GM19452 (cell line): Measurements from ENCODE around the gene NEUROG2.

Experiments
- ATAC-seq: cut with Tn5 transposase; IDR thresholded peaks from one replicate; pipeline ENCODE4 v1.9.1; 2021; ENCODE audit not compliant: unreplicated experiment

Gene NEUROG2

DNA sequence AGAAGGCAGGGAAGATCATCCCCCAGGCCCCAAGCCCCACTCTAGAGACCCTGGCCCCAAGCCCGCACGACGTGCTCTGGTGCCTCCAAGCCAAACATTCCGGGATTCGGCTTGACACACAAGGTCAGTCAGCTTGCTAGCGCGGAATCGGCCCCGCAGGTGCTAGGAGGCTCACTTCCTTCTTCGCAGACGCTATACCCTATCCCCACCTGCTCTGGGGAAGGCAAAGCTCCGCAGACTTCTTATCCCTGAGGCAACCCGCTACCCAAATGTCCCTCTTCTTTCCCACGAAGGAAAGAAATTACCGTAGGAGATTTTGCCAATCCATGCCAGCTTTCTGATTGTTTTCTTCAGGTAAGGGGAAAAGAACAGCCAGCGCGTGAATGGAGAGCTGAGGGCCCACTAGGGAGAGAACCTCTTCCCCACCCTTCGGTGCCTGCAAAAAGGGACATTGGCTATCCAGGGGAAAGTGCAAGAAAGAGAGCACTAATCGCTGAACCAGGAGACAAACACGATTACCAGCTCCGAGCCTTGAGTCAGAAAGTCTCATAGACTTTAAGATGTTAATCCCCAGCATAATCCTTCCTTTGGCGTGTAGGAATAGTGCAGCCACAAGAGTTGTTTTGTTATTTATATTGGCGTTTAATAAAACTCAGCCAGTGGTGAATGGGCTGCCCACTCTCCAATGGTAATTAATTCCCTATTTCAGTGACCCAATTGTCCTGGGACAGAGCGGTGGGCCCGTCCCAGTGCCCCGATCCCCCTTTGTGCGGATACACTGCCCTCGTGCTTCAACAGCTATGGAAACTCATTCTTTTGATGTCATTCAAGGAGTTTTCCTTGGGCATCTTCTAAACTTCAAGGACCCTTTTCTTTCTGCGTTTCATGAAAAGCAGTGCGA, 5.4 kb upstream of the NEUROG2 start:
- no peak for ATAC-seq

DNA sequence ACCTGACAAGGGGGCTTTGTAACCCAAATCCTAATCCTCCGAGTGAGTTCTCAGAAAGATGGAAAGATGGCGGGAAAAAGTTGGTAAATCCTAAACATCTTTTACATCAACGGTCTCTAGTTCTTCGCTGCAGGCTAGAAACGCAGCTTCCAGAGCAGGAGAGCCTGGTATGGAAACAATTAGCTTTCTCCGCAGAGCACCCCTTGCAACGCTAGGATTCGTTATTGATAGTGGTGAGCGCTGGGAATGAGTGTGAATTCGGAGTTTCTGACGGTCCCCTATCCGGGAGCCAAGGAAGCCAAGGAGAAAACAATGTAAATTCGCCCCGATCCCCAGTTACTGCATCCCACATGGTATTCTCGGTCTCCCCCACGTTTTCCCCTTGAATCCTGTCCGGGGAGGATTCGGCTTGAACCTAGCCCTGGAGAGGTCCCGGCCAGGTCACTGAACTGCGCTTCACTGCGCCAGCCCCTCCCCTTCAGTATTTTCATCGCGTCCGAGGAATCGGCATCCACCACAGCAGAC, 4.7 kb upstream of the NEUROG2 start:
- ATAC-seq, result no peak

DNA sequence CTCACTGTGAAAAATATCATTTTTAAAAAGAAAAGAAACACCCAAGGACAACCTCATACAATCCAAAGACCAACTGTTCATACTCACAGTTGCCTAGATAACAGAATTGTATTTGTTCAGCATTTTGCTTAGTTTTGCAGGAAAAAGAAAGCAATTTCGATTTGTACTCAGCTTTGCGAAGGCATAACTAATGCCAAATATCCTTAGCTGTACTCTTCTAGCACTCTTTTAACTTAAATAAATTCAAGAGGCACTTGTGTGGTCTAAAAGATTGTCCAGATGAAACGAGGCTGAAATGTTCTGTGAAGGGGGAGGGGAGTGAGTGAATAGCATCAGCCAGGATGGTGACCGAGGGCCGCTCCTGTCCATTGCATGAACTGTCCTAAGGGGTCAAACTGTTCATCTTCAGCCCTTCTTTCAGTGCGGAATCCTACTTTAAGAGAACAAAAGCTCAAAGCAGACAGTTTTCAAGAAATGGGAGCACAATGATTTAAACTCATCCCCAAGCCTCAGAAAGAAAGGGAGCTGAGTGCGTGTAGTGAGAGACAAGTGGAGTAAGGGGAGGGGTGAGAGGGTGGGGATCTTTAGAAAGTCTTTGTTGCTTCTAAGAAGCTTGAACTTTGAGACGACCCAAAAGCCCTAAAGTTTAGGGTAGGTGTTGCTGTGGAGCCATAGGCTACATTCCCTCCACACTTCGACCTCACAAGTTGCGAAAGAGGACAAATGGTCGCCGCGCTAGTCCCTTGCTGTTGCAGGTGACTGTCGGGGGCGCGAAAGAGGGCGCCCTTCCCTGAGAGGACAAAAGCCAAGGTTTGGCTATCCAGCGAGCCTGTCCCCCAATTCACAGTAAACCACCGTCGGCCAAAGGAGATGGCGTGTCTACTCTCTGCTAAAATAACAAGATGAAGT, 4.0 kb upstream of the NEUROG2 start:
- ATAC-seq, result no peak

DNA sequence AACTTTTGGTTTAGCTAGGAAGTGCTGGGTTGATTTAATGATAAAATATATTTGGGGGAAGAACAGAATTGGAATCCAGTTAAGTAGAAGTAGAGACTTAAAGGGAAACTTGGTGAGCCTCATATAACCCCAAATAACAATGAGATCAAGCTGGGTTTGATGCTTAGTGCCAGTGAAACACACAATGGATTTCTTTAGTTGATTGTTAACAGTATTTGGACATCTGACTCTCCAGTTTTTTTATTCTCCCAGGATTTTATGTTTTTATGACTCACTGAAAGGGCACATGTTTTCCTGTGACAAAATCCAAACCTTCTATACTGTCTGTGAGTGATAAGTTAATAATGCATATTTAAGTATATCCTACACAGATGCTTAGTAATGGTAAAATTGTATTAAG, 2.7 kb upstream of the NEUROG2 start:
- no peak for ATAC-seq

DNA sequence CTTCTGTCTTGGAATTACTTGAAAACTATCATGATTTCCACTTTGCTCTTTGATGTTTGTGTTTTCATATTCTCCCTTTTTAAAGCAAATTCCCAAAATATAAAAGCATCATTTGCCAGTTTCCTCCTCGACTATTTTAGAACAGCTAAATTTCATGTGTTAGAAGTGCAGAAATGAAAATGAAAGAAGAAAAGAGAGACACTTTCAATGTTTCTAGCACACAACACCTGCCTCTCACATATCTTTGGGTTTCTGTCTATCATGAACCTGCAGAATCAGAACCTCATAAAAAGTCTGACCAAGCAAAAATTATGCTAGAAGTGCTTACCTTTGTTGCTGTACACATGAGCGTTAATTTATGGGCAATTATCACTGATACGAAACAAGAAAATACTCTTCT, 1.9 kb upstream of the NEUROG2 start:
- no peak for ATAC-seq

DNA sequence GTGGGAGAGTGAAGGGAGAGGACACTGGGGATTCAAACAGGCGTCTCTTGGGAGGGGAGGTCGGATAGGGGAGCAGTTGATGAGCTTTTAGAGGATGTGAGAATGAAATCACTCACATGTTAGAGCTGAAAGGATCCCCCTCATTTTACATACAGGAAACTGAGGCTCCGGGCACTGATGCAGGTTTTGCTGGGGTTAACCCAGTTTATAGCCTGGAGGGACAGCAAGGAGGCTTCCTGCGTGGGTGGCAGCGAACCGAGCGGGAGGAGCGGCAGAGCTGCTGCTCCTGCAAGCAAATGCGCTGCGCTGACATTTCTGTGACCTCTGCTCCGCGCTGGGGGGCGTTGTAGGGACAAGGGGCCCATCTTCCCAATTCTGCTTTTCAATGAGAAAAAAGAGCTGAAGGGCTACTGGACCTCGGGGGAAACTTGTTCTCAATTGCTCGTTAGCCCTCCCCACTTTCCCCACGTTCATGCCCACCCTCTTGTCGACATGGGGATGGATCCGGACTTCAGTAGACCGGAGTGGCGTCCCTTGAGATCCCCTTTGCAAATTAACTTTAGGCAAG, 1.2 kb upstream of the NEUROG2 start:
- ATAC-seq, result peak; percentile 12

DNA sequence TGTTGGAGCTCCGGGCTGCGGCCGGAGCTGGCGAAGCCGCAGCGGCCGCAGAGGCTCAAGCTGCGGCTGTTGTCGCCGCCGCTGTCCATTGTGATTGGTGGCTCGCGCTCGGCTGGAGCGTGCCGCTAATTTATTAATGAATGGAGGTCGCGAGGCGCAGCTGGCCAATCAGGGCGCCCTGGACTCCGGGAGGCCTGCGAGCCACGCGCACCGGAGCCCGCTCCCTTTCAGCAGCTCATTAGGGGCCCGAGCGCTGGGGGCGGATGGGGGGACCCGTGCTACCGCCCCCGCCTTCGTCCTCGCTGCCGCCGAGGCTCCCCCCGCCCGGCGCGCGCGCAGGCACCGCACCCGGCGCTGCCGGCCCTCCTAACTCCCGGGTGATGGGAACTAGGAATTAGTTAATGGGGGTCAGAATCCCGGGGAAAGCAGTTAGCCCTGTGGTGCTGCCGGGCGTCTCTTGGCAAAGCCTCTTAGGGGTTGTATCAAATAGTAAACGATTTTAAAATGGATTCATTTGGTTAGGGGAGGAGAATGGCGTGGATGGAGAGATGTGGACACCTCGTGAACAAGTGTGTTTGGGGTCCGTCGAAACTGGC, 589 bp upstream of the NEUROG2 start:
- ATAC-seq, result peak; percentile 32

- peak; percentile 42 for ATAC-seq
Measured at GRCh38 chr4:112515198-112516065, 548 bp downstream of the NEUROG2 start.

DNA sequence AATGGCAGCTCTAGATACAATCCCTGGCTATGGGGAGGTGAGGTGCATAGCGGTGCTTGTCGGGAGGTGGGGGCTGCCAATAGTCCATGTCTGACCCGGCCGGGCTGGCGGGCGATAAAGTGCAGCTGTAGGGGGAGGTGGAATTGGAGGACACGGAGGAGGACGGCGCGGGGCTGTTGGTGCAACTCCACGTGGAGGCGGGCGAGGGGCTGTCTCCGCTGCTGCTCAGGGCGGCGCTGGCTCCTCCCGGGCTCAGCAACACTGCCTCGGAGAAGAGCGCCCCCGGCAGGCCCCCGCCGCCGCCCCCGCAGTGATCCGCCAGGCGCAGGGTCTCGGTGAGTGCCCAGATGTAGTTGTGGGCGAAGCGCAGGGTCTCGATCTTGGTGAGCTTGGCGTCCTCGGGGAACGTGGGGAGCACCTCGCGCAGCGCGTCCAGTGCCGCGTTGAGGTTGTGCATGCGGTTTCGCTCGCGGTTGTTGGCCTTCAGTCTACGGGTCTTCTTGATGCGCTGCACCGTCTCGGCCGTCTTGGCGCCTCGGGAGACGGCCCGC, 1.3 kb downstream of the NEUROG2 start:
- peak; percentile 2 for ATAC-seq

- ATAC-seq, result no peak
Measured at GRCh38 chr4:112513971-112514646, 1.9 kb downstream of the NEUROG2 start.

DNA sequence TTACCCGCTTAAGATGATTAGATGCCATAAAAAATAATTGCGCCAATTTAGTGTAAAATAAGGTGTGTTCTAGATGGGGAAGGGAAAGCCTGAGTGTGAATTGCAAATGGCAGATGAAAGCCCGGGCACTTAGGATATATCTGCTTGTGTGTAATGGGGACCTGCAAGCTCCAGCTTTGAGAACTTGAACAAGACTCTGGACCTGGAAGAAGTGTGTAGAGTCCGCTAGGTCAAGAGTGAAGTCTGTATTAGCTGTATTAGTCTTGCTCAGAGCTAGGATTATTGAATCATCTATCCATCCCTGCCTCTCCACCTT, 4.2 kb downstream of the NEUROG2 start:
- ATAC-seq, result no peak

GRCh38 chr4:112511093-112511802, 4.7 kb downstream of the NEUROG2 start:
- no peak for ATAC-seq

DNA sequence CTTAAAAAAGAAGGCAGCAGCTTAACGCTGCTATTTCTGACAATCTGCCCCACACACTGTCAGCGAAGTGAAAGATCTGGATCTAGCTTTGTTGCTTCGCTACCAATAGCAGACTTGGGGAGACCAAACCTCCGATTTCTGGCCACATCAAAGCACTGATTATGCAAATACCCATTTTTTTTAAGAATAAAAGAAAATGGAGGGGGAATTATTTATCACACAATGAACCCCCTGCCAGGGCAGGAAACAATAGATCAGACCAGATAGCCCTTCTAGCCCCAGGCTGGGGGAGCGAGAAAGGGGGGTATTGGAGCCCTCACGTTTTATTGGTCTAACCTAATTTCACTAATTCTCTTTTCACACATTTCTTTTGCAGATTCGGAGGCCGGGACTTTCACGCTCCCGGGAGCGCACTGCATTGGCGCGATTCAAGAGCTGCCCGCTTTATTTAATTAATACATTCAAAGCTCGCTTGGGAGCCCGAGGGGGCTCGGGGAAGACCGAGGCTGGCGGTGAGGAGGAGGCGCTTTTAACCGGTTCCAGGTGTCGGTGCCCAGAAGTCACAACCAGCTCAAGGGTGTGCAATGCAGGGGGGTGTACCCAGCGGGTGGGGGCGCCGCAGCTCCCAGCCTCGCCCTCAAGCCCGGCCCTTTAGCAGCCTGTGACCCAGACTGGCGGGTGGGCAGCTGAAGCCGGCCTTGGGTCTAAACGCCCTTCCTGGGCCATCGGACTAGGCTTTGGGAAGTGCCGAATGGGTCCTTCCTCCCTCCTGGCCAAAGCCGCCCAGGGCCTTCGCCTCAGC, 5.5 kb downstream of the NEUROG2 start:
- no peak for ATAC-seq

DNA sequence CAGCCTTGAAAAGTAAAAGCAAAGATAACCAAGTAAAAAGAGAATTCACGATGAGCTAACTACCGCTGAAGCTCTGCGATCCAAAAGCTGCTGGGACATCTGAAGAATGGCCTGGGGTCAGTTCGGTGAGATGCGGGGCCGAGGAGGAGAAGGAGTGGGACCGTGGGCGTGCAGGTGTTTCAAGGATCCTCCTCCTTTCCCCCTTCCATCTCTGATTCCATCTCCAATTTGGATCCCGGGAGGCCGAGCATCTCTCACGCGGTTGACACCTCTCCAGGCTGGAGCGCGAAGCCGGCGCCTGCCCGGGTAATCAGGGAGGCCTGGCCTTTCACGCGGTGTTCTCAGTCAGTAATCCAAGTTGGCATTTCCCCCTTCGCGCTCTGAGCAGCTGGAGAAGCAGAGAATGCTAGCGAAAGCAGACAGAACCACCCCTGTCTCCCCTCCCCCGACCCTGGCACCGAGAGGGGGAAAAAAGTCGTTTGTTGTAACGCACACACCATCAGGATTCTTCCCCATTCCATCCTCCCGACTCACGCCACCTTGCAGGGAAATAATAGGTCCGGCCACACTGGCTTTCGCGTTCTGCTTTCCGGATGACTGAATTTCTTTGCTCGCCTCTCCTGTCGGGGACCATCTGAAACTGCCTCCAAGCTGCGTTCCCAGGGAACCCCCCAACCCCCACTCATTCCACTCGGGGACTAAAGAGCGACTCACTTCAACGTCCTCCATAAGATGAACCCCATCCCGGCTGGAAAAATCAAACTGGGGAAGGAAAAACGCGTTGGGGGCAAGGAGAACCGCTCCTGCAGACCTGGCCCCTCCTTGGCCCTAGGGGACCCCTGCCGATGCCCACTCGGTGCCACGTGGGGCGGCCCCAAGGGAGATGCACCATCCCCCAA, 6.5 kb downstream of the NEUROG2 start:
- ATAC-seq, result no peak

- no peak for ATAC-seq
Measured at GRCh38 chr4:112508356-112508755, 7.6 kb downstream of the NEUROG2 start.

DNA sequence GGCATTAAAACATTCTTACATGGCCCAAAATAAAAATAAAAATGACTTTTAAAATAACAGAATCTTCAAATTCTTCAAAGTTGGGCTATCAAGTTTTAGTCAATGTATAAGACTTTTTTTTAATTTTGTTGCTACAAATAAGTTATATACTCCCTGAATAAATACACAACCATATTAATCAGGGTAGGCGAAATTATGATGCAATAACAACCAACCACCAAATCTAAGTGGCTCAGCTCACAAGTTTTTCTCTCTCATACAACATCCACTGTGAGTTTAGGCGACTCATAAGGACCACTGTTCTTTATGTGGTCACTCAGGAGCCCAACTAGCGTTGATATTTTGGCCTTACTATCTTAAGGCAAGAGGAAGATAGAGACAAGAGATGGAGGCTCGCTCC, 11.2 kb downstream of the NEUROG2 start:
- ATAC-seq, result no peak

- ATAC-seq, result no peak
Measured at GRCh38 chr4:112502871-112503270, 13.1 kb downstream of the NEUROG2 start.
